ENCODE data around the gene RPS15. TPM values are rescaled to one million over a fixed set of nuclear protein-coding genes. Genes with fewer than 3 reads are reported as not detected.

Gene RPS15
- total and polyA plus RNA-seq, 4 donors: 296 to 954 (median 414) TPM

GRCh38 chr19:1392939-1393530 is 45.2 kb upstream of the RPS15 start:
- Histone ChIP-seq H3K27ac (ENCODE audit: low read depth in 1 of 2, low read length in 2 of 2) (no peak overlapping the region), H3K27me3 (ENCODE audit: control insufficient read depth in 4 of 4, insufficient read depth in 4 of 4, low read length in 3 of 4) (no peaks in the 10 kb centered on the region), H3K9ac (ENCODE audit: low read depth in 1 of 2, low read length in 2 of 2) (no peak overlapping the region), H3K9me3 (ENCODE audit: control insufficient read depth in 4 of 4, low read length in 3 of 4) (no peaks in the 10 kb centered on the region), H3K4me1 (ENCODE audit: control insufficient read depth in 4 of 4, insufficient read depth in 4 of 4, low read length in 3 of 4) (peaks cover 22 to 39% (median 35%) of the 10 kb centered on the region in 4 donors), H3K4me3 (ENCODE audit: low read depth in 1 of 3, low read length in 3 of 3) (no peak overlapping the region), H3K36me3 (ENCODE audit: control insufficient read depth in 4 of 4, insufficient read depth in 3 of 4, low read depth in 1 of 4, low read length in 3 of 4) (peaks cover 7 to 35% (median 29%) of the 10 kb centered on the region in 4 donors)
- 97% methylated on average over 37 of the region's 37 CpGs for WGBS
- no peak for DNase-seq (ENCODE audit: low spot score)
- TF ChIP-seq REST (IDR thresholded peaks at IDR 0.05) (no peak), ZBTB33 (IDR thresholded peaks at IDR 0.05) (no peak)

DNA sequence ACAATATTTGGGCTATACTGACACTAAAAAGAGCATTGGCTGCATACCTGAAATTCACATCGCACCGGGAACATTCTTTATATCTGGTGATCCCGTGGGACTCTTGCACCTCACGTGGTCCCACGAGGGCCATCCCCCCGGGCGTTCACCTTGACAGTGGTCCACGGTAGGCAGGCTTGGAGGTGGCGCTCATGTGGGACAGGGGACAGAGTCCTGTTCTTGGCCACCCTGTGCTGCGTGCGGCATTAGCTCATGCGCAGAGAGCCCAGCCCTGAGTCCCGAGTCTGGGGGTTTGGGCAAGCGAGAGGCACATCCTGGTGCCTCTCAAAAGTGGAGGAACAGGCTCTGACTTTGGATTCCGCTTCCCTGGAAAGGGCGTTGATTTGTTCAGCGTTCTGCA is 44.4 kb upstream of the RPS15 start:
- H3K4me3 ChIP-seq (ENCODE audit: low read depth in 1 of 3, low read length in 3 of 3): no peak overlapping the region
- no peaks in the 10 kb centered on the region for H3K9me3 ChIP-seq (ENCODE audit: control insufficient read depth in 4 of 4, low read length in 3 of 4)
- no peak for DNase-seq (ENCODE audit: low spot score)
- peaks cover 25 to 44% (median 37%) of the 10 kb centered on the region in 4 donors for H3K4me1 ChIP-seq (ENCODE audit: control insufficient read depth in 4 of 4, insufficient read depth in 4 of 4, low read length in 3 of 4)
- H3K9ac ChIP-seq (ENCODE audit: low read depth in 1 of 2, low read length in 2 of 2): no peak overlapping the region
- no peaks in the 10 kb centered on the region for H3K27me3 ChIP-seq (ENCODE audit: control insufficient read depth in 4 of 4, insufficient read depth in 4 of 4, low read length in 3 of 4)
- peak overlapping the region in 1 of 2 donors; percentile 77 for H3K27ac ChIP-seq (ENCODE audit: low read depth in 1 of 2, low read length in 2 of 2)
- WGBS: 93% methylated on average over 17 of the region's 17 CpGs
- H3K36me3 ChIP-seq (ENCODE audit: control insufficient read depth in 4 of 4, insufficient read depth in 3 of 4, low read depth in 1 of 4, low read length in 3 of 4): peaks cover 3 to 28% (median 27%) of the 10 kb centered on the region in 4 donors
- TF ChIP-seq REST (IDR thresholded peaks at IDR 0.05): no peak
- TF ChIP-seq, protein P1, sequence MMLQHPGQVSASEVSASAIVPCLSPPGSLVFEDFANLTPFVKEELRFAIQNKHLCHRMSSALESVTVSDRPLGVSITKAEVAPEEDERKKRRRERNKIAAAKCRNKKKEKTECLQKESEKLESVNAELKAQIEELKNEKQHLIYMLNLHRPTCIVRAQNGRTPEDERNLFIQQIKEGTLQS (IDR thresholded peaks at IDR 0.05): no peak
- no peak for TF ChIP-seq GABPA (IDR thresholded peaks at IDR 0.05 in 1 of 2, conservative IDR thresholded peaks at IDR 0.05 in 1 of 2)
- TF ChIP-seq SP1 (IDR thresholded peaks at IDR 0.05): no peak
- no peak for TF ChIP-seq FOXA2 (IDR thresholded peaks at IDR 0.05)
- TF ChIP-seq ZBTB33 (IDR thresholded peaks at IDR 0.05): no peak
- TF ChIP-seq YY1 (IDR thresholded peaks at IDR 0.05): no peak
- no peak for TF ChIP-seq HNF4G (IDR thresholded peaks at IDR 0.05)
- no peak for TF ChIP-seq TAF1 (conservative IDR thresholded peaks at IDR 0.05)
- TF ChIP-seq, protein P2, sequence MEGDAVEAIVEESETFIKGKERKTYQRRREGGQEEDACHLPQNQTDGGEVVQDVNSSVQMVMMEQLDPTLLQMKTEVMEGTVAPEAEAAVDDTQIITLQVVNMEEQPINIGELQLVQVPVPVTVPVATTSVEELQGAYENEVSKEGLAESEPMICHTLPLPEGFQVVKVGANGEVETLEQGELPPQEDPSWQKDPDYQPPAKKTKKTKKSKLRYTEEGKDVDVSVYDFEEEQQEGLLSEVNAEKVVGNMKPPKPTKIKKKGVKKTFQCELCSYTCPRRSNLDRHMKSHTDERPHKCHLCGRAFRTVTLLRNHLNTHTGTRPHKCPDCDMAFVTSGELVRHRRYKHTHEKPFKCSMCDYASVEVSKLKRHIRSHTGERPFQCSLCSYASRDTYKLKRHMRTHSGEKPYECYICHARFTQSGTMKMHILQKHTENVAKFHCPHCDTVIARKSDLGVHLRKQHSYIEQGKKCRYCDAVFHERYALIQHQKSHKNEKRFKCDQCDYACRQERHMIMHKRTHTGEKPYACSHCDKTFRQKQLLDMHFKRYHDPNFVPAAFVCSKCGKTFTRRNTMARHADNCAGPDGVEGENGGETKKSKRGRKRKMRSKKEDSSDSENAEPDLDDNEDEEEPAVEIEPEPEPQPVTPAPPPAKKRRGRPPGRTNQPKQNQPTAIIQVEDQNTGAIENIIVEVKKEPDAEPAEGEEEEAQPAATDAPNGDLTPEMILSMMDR (IDR thresholded peaks at IDR 0.05; ENCODE audit: low read depth, low read length, missing input control): no peak
- TF ChIP-seq RAD21 (IDR thresholded peaks at IDR 0.05): no peak
- no peak for TF ChIP-seq EGR1 (IDR thresholded peaks at IDR 0.05; ENCODE audit: low read depth in 2 of 2)
- no peak for TF ChIP-seq HNF4A (conservative IDR thresholded peaks at IDR 0.05)
- no peak for TF ChIP-seq MAX (IDR thresholded peaks at IDR 0.05)
- no peak for TF ChIP-seq JUND (IDR thresholded peaks at IDR 0.05)
- no peak for TF ChIP-seq RXRA (IDR thresholded peaks at IDR 0.05)
- no peak for TF ChIP-seq NR2F2 (IDR thresholded peaks at IDR 0.05)
- TF ChIP-seq FOXA1 (IDR thresholded peaks at IDR 0.05): no peak
